HuH-7.5 (cell line): ENCODE data around the gene MCM7.

ENCODE experiments used
- DNase-seq: peaks from one replicate; pipeline ENCODE4 v3.0.0; 2011; ENCODE audit warnings: low spot score

The MCM7 gene

DNA sequence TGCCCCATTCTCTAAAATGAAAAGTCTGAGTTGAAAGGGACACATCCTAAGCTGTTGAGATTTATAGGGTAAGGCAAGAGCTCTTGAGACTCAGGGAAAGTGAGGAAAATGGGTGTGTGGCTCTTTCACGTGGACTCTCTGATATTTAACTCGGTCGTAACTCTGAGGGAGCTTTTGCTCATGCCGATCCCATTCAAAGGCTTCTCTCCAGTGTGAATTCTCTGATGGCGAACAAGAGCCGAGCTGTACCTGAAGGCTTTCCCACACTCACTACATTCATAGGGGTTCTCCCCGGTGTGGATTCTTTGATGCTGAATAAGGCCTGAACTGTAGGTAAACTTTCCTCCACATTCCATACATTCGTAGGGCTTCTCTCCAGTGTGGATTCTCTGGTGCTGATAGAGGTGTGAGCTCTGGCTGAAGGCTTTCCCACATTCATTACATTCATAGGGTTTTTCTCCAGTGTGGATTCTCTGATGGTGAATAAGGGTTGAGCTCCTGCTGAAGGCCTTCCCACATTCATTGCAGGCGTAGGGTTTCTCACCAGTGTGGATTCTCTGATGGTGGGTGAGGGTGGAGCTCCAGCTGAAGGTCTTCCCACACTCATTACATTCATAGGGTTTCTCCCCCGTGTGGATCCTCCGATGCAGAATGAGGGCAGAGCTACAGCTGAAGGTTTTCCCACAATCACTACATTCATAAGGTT is 30.0 kb downstream of the MCM7 start:
- DNase-seq, result no peak

DNA sequence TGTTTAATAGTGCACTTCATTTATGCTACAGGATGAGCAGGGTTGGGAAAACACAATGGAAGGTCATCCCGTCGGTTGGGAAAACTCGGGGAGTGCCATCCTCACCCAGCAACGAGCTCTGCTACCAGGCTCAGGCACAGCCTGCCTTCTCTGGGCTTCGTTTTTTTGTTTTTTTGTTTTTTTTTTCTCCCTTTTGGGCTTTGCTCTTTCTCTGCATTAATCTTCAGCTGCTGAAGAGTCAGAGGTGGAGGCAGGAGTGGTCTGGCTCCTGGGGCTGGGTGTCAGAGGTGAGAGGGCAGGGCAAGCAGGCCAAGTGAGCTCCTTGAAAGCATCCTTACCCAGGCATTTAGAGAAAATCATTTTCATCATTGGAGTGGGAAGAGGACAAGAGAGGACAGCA is 31.2 kb downstream of the MCM7 start:
- no peak for DNase-seq

GRCh38 chr7:100066953-100067352 is 34.2 kb downstream of the MCM7 start:
- DNase-seq, result no peak

GRCh38 chr7:100065452-100066186 is 35.6 kb downstream of the MCM7 start:
- peak; percentile 35 for DNase-seq

- no peak for DNase-seq
Observed at GRCh38 chr7:100064162-100064561, 37.0 kb downstream of the MCM7 start.

DNA sequence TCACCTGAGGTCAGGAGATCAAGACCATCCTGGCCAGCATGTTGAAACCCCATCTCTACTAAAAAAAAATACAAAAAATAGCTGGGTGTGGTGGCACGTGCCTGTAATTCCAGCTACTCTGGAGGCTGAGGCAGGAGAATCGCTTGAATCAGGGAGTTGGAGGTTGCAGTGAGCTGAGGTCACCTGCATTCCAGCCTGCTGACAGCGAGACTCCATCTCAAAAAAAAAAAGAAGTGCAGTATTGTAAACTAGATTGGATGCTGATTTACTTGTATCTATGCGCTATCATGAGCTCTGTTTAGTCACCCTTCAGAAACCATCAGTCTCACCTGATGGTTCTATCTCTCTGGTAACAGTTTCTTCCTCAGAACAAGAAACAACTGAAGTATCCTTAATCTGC is 37.8 kb downstream of the MCM7 start:
- DNase-seq, result no peak

DNA sequence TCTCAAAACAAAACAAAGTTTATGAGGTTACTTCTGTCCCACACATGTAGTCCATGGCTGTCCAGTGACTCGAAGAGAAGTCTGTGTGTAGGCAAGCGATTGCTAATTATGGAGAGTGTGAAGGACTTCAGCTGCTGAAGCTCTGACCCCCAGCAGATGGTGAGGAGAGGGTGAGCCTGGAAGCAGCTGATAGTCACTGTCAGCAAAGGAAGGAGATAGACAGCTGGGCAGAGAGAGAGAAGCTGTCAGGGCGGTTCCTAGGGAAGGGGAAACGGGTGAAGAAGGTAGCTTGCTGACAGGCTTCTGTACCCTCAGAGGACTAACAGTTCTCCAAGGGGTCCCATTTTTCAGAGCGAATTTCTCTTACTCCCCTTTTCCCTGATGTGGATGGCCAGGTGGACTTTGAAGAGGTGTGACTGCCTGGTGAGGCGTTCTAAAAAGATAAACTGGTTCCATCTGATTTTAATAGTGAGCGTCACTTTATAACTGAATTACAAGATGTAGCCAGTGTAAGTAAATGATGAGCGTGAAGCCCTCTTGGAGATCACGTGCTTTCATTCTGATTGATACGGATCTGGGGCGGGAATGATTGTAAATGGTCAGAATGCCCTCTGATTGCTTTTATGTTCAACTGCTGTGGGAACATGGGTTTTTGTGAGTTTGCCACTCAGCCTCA is 39.5 kb downstream of the MCM7 start:
- no peak for DNase-seq

- DNase-seq, result no peak
Observed at GRCh38 chr7:100059251-100059739, 41.9 kb downstream of the MCM7 start.

DNA sequence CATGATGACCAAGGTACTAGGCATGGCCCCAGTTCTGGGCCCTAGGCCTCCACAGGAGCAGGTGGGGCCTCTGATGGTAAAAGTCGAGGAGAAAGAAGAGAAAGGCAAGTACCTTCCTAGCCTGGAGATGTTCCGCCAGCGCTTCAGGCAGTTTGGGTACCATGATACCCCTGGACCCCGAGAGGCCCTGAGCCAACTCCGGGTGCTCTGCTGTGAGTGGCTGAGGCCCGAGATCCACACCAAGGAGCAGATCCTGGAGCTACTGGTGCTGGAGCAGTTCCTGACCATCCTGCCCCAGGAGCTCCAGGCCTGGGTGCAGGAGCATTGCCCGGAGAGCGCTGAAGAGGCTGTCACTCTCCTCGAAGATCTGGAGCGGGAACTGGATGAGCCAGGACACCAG is 44.2 kb downstream of the MCM7 start:
- DNase-seq, result no peak

DNA sequence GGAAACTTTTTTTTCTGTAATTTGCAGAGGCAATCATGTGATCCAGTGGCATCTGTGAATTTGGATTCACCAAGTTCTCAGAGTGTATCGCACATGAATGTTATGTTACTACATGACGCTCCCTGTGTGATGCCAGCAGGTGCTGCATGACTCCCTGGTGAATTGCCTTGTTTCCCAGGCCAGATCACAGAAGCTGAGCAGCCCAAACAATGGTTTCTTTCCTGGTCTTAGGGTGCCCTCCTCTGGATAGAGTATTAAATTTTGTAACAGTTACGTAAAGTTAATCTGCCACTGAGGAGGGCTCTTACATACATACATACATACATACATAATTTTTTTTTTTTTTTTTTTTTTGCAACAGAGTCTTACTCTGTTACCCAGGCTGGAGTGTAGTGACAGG is 48.0 kb downstream of the MCM7 start:
- DNase-seq, result peak; percentile 77

DNA sequence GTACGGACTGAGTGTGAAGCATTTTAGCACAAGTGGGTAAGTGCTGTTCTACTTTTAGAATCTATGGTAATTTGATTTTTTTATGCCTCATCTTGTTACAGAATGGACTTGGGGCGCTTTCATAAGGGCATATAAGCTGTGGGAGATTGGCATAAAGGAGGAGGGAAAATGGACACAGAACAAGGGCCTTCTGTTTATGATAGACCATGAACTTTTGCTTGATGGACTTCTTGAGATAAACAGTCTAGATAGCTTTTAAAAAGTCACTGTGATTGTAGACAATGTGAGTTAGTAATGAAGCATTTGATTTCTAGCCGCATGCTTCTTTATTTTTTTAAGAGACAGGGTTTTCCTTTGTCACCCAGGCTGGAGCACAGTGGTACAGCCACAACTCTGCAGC is 49.6 kb downstream of the MCM7 start:
- DNase-seq, result no peak

DNA sequence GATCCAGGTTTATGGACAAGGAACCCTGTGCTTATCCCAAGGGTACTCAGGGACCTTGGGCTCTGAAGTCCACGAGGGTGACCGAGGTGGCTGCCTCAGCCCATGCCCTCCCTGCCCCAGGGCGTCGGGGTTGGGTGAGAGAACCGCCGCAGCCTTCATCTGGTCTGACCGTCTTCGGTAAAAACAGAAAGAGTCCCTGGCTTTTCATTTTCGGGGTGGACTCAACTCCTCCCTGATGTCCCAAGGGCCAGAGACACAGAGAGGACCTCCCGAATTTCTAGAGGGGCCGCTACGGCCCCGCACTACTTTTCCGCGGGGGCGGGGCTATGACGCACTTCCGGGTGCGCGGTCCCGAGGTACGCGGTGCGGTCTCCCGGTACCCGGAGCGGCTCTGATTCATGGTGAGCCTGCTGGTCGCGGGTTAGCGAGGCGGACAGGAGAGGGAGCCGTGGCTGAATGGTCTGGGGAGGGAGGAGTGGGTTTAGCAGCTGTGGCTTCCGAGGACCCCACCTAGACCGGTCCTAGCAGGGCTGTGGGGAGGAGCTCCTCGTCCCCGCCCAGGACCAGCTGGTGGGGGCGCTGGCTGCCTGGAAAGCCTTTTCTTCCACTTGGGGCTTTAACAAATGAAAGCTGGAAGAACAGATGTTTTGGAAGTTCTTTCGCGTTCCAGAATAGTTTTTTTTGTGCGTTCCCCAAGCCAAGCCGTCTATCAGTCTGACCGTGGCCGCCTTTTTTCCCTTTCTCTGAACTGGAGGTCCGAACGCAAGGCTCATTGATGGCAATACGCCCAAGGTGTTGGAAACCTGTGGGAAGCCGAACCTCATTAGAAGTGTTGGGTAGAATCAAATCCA is 51.5 kb downstream of the MCM7 start, which contains the start of gene ZSCAN21:
TSS of gene ZSCAN21 (plus strand) at position 334 of the 851 bp plus-strand sequence. CDS start 7,233 bp downstream, outside the sequence.
- peak; percentile 84 for DNase-seq

GRCh38 chr7:100048680-100049079 is 52.5 kb downstream of the MCM7 start:
- DNase-seq, result no peak

DNA sequence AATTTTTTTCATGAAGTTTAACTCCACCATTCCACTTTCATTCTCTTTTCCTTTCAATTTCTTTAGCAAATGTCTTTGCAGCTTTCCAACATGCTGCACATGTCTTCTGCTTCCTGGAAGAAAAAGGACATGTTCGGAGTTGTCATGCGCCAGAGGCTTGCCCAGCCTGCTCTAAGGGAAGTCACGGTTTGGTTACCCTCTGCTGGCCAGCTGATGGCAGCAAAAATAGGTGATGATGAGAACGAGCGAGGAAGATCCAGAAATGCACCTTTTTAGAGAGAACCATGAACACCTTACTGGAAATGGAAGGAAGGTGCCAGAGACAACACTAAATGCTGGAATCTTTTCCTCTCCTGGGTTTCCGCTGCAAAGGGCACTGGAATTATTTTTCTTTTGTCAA is 56.5 kb downstream of the MCM7 start:
- DNase-seq, result no peak
